GM06990 (cell line): ENCODE measurements around the gene NDUFA3.

Source experiments
- DNase-seq: peaks from one replicate; pipeline ENCODE4 v3.0.0-alpha.2; 2011; ENCODE audit not compliant: insufficient read length; ENCODE audit errors: extremely low read depth
- H3K27me3 ChIP-seq: replicated peaks from 2 replicates; pipeline ENCODE4 v1.6.0; 2011; ENCODE audit warnings: low read length; ENCODE audit not compliant: control insufficient read depth, insufficient read depth
- H3K36me3 ChIP-seq: 2 replicates; pipeline ENCODE4 v1.5.1; 2011; ENCODE audit warnings: low read length; ENCODE audit not compliant: control insufficient read depth, insufficient read depth
- H3K4me3 ChIP-seq: replicated peaks from 2 replicates; pipeline ENCODE4 v1.5.1; 2011; ENCODE audit warnings: low read depth, mild to moderate bottlenecking, control low read depth, low read length
- TF ChIP-seq, protein P1 (sequence below): IDR thresholded peaks from 2 replicates; pipeline ENCODE4 v1.5.1; 2011; ENCODE audit warnings: low read length, control low read depth, mild to moderate bottlenecking, inconsistent platforms; ENCODE audit not compliant: insufficient read depth, poor library complexity, severe bottlenecking

The NDUFA3 gene

DNA sequence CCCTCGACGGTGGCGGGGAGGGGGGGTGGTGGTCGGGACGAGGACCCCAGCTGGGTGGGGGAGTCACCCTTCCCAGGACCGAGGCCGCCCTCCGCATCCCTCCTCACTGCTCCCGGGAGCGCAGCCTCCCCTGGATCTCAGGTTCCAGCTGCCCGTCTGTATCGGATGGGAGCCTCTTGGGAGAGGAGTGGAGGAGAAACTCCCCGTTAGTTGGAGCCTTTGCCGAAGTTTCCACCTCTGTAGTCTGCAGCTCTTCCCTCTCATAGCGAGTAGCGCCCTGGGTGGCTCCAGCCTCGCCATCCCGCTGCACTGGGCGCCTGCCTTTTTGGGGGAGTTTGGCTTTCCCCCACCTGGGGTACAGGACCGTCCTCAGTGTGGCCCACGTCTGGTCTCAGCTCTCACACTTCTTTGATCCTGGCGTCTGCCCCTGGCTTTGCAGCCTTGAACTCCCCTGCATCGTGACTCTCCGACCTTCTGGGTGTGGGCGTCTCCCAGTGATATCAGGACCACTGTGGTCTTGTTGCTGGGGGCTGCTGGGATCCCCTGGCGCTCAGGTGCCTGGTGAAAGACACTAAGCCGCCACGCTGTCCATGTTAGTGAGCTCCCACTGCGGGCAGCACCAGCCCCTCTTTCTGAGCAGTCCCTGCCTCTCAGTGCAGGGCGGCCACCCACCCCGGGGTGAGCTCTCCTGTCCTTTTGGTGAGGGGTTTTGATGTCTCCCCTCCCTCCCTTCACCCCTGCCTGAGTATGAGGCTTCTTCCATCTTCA, 36.0 kb downstream of the NDUFA3 start:
- TF ChIP-seq, protein P1, sequence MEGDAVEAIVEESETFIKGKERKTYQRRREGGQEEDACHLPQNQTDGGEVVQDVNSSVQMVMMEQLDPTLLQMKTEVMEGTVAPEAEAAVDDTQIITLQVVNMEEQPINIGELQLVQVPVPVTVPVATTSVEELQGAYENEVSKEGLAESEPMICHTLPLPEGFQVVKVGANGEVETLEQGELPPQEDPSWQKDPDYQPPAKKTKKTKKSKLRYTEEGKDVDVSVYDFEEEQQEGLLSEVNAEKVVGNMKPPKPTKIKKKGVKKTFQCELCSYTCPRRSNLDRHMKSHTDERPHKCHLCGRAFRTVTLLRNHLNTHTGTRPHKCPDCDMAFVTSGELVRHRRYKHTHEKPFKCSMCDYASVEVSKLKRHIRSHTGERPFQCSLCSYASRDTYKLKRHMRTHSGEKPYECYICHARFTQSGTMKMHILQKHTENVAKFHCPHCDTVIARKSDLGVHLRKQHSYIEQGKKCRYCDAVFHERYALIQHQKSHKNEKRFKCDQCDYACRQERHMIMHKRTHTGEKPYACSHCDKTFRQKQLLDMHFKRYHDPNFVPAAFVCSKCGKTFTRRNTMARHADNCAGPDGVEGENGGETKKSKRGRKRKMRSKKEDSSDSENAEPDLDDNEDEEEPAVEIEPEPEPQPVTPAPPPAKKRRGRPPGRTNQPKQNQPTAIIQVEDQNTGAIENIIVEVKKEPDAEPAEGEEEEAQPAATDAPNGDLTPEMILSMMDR = no peak
- Histone ChIP-seq H3K36me3 (peaks cover 21% of the 10 kb centered on the region), H3K4me3 (peak overlapping the region; percentile 88), H3K27me3 (no peaks in the 10 kb centered on the region)
- DNase-seq = no peak

DNA sequence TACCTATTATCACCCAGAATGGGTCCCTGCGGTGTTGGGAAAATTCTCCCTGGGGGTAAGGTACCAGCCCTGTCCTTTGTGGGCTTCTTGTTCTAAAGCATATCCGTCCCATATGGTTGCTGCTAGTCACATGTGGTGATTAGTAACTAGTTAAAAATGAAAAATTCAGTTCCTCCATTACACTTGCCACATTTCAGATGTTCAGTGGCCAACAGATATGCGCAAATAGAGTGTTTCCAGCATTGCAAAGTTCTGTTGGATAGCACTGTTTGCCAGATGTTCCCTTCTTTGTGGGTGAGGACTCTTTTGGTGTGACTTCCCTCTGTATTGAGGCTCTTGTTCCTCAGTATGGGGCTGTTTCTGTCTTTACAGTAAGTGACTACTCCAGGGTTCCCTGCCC, 38.7 kb downstream of the NDUFA3 start:
- Histone ChIP-seq H3K27me3 (no peaks in the 10 kb centered on the region), H3K36me3 (peaks cover 44% of the 10 kb centered on the region), H3K4me3 (no peak overlapping the region)
- TF ChIP-seq, protein P1 = no peak
- no peak for DNase-seq

DNA sequence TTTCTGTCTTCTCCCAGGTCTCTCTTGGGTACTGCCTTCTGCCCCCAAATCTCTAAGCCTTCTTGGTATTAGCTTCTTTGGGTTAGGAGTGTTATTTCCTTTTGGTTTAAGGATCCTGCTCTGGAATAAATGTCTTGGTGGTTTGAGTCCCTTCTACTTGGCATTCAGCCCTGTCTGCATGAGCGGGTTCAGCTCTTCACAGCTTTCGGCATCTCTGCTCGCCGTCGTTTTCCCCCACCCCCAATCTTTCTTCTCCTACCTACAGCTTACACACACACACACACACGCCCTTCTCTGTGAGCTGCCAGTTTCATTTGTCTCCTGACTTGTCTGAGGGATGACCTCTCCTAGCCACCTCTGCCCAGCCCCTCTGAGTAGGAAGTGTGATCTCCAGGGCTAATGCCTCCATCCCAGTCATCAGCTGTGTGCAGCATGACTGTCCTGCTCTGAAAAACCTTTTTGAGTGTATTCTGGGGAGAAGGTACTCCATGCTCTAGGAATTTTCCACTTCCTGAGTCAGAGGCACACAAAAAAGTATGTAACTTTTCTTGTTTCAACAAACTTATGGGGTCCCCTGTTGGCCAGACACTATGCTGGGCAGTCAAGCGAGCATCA, 39.6 kb downstream of the NDUFA3 start:
- DNase-seq = no peak
- Histone ChIP-seq H3K4me3 (no peak overlapping the region), H3K27me3 (no peaks in the 10 kb centered on the region), H3K36me3 (peaks cover 53% of the 10 kb centered on the region)
- TF ChIP-seq, protein P1 = no peak

DNA sequence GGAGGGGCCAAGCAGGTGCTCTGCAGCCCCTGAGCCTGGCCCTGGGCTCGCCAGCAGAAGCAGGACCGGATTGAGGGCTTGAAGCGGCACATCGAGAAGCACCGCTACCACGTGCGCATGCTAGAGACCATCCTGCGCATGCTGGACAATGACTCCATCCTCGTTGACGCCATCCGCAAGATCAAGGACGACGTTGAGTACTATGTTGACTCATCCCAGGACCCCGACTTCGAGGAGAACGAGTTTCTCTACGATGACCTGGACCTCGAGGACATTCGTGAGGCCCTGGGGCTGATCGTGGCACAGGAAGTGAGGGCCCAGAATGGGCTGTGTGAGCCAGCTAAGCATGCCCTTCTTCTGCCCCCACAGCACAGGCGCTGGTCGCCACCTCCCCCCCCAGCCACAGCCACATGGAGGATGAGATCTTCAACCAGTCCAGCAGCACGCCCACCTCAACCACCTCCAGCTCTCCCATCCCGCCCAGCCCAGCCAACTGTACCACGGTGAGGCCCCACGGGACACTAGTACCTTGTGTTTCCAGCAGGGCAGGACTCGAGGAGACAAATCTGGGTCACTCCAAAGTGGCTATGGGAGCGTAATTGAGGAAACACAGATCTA, 43.0 kb downstream of the NDUFA3 start:
- TF ChIP-seq, protein P1 = no peak
- H3K27me3 ChIP-seq = no peaks in the 10 kb centered on the region
- H3K36me3 ChIP-seq = peaks cover 67% of the 10 kb centered on the region
- no peak for DNase-seq
- no peak overlapping the region for H3K4me3 ChIP-seq

DNA sequence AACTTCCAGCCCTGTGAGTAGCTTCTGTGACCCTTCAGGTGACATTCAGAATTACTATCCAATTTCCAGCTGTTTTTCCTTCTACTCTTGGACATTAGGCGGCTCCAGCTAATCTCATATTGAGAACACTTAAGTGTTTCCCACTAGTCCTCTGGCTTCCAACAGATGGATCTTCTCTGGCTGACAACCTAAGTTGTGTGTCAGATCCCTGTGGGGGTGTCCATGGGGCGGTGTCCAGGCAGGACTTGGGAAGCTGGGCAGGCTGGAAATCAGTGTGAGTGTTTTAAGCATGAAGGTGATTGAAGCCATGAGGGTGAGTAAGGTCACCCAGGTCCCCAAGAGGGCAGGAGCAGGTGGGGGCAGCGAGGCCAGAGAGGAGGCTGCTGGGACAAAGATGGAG, 45.0 kb downstream of the NDUFA3 start:
- Histone ChIP-seq H3K36me3 (peaks cover 69% of the 10 kb centered on the region), H3K27me3 (no peaks in the 10 kb centered on the region)
- TF ChIP-seq, protein P1 = no peak

More for the DNA sequence above, 45.0 kb downstream of the NDUFA3 start:
- H3K4me3 ChIP-seq = no peak overlapping the region
- DNase-seq = no peak
